Memory B cell (primary cell): ENCODE results near the gene CRTC3.
"Not testable (repeated sequence)": the region's sequence is repeated elsewhere in the genome, so short reads cannot be mapped to it uniquely, and the experiment has no call there.

Source experiments
- ATAC-seq: fragments of 150-1000 bp; cut with Tn5 transposase; 2 replicates; pipeline ENCODE4 v1.10.0; 2021; ENCODE audit warnings: low read depth, mild to moderate bottlenecking, moderate library complexity
- DNase-seq, 2 donors: peaks; one replicate each; pipeline ENCODE4 v3.0.0; 2022; ENCODE audit warnings: low spot score in 2 of 2
- H3K27ac Mint-ChIP-seq: one replicate; pipeline ENCODE4 v1.8.0; 2022; ENCODE audit warnings: mild to moderate bottlenecking, moderate library complexity, mixed read lengths
- H3K27me3 Mint-ChIP-seq: one replicate; pipeline ENCODE4 v1.8.0; 2022; ENCODE audit warnings: mixed read lengths
- H3K36me3 Mint-ChIP-seq: one replicate; pipeline ENCODE4 v1.8.0; 2022; ENCODE audit warnings: mild to moderate bottlenecking, mixed read lengths
- H3K4me1 Mint-ChIP-seq: one replicate; pipeline ENCODE4 v1.8.0; 2022; ENCODE audit warnings: mixed read lengths
- H3K4me3 Mint-ChIP-seq: one replicate; pipeline ENCODE4 v1.8.0; 2022; ENCODE audit warnings: mild to moderate bottlenecking, moderate library complexity, mixed read lengths
- H3K9me3 Mint-ChIP-seq: one replicate; pipeline ENCODE4 v1.8.0; 2022; ENCODE audit warnings: mixed read lengths

CRTC3 gene

GRCh38 chr15:90673357-90673756, 143.6 kb downstream of the CRTC3 start:
- not testable (repeated sequence) for H3K4me3 Mint-ChIP-seq, ATAC-seq, H3K4me1 Mint-ChIP-seq, DNase-seq, H3K27me3 Mint-ChIP-seq, H3K9me3 Mint-ChIP-seq, H3K27ac Mint-ChIP-seq, H3K36me3 Mint-ChIP-seq

GRCh38 chr15:90674476-90674875, 144.8 kb downstream of the CRTC3 start:
- Mint-ChIP-seq H3K4me1 (peaks cover 3% of the 10 kb centered on the region), H3K27me3 (peaks cover 6% of the 10 kb centered on the region), H3K27ac (no peak overlapping the region), H3K9me3 (peaks cover 2% of the 10 kb centered on the region), H3K4me3 (no peak overlapping the region), H3K36me3 (no peaks in the 10 kb centered on the region)
- ATAC-seq (no peak), DNase-seq (no peak)

GRCh38 chr15:90675464-90675863, 145.7 kb downstream of the CRTC3 start:
- H3K36me3 Mint-ChIP-seq: no peaks in the 10 kb centered on the region
- ATAC-seq (no peak), DNase-seq (no peak)
- peaks cover 3% of the 10 kb centered on the region for H3K4me1 Mint-ChIP-seq
- H3K9me3 Mint-ChIP-seq: peaks cover 2% of the 10 kb centered on the region
- H3K27ac Mint-ChIP-seq: no peak overlapping the region
- H3K27me3 Mint-ChIP-seq: peaks cover 2% of the 10 kb centered on the region
- no peak overlapping the region for H3K4me3 Mint-ChIP-seq

GRCh38 chr15:90677807-90678790, 148.4 kb downstream of the CRTC3 start:
- no peak overlapping the region for H3K27ac Mint-ChIP-seq
- H3K27me3 Mint-ChIP-seq: peaks cover 3% of the 10 kb centered on the region
- H3K4me3 Mint-ChIP-seq: no peak overlapping the region
- no peaks in the 10 kb centered on the region for H3K36me3 Mint-ChIP-seq
- ATAC-seq (peak; percentile 27), DNase-seq (no peak)
- H3K9me3 Mint-ChIP-seq: peaks cover 2% of the 10 kb centered on the region
- H3K4me1 Mint-ChIP-seq: peaks cover 3% of the 10 kb centered on the region

- H3K4me1 Mint-ChIP-seq: peaks cover 3% of the 10 kb centered on the region
- ATAC-seq (no peak), DNase-seq (no peak)
- H3K27me3 Mint-ChIP-seq: peaks cover 8% of the 10 kb centered on the region
- H3K9me3 Mint-ChIP-seq: peaks cover 2% of the 10 kb centered on the region
- H3K36me3 Mint-ChIP-seq: no peaks in the 10 kb centered on the region
- no peak overlapping the region for H3K4me3 Mint-ChIP-seq
- H3K27ac Mint-ChIP-seq: no peak overlapping the region
Observed at GRCh38 chr15:90679959-90680358, 150.2 kb downstream of the CRTC3 start.

GRCh38 chr15:90680371-90680935, 150.7 kb downstream of the CRTC3 start:
- Mint-ChIP-seq H3K9me3 (peaks cover 2% of the 10 kb centered on the region), H3K4me1 (peaks cover 5% of the 10 kb centered on the region), H3K36me3 (no peaks in the 10 kb centered on the region), H3K4me3 (no peak overlapping the region), H3K27me3 (peaks cover 8% of the 10 kb centered on the region), H3K27ac (no peak overlapping the region)
- ATAC-seq (no peak), DNase-seq (no peak)

- Mint-ChIP-seq H3K36me3 (no peaks in the 10 kb centered on the region), H3K27me3 (peaks cover 8% of the 10 kb centered on the region), H3K9me3 (peaks cover 2% of the 10 kb centered on the region), H3K4me1 (peaks cover 6% of the 10 kb centered on the region), H3K4me3 (no peak overlapping the region), H3K27ac (no peak overlapping the region)
- DNase-seq (no peak), ATAC-seq (no peak)
Observed at GRCh38 chr15:90681056-90681455, 151.3 kb downstream of the CRTC3 start.

GRCh38 chr15:90681480-90681879, 151.8 kb downstream of the CRTC3 start:
- Mint-ChIP-seq H3K27ac (no peak overlapping the region), H3K4me1 (peaks cover 9% of the 10 kb centered on the region)
- DNase-seq: no peak

GRCh38 chr15:90683371-90683770, 153.6 kb downstream of the CRTC3 start:
- peaks cover 8% of the 10 kb centered on the region for H3K27me3 Mint-ChIP-seq

More at GRCh38 chr15:90681480-90681879, 151.8 kb downstream of the CRTC3 start:
- H3K27me3 Mint-ChIP-seq: peaks cover 8% of the 10 kb centered on the region
- no peak for ATAC-seq
- H3K9me3 Mint-ChIP-seq: peaks cover 2% of the 10 kb centered on the region
- no peaks in the 10 kb centered on the region for H3K36me3 Mint-ChIP-seq
- H3K4me3 Mint-ChIP-seq: no peak overlapping the region

GRCh38 chr15:90683876-90684275, 154.2 kb downstream of the CRTC3 start:
- Mint-ChIP-seq H3K27ac (no peak overlapping the region), H3K4me3 (no peak overlapping the region), H3K9me3 (peaks cover under 1% of the 10 kb centered on the region), H3K36me3 (no peaks in the 10 kb centered on the region), H3K4me1 (peaks cover 9% of the 10 kb centered on the region), H3K27me3 (peaks cover 8% of the 10 kb centered on the region)
- ATAC-seq (no peak), DNase-seq (no peak)

More at GRCh38 chr15:90683371-90683770, 153.6 kb downstream of the CRTC3 start:
- H3K4me3 Mint-ChIP-seq: no peak overlapping the region
- H3K27ac Mint-ChIP-seq: no peak overlapping the region
- peaks cover 10% of the 10 kb centered on the region for H3K4me1 Mint-ChIP-seq
- H3K36me3 Mint-ChIP-seq: no peaks in the 10 kb centered on the region
- no peaks in the 10 kb centered on the region for H3K9me3 Mint-ChIP-seq
- ATAC-seq: no peak
- DNase-seq: no peak

GRCh38 chr15:90684281-90684680, 154.6 kb downstream of the CRTC3 start:
- Mint-ChIP-seq H3K36me3 (no peaks in the 10 kb centered on the region), H3K27ac (no peak overlapping the region), H3K27me3 (peaks cover 8% of the 10 kb centered on the region), H3K9me3 (peaks cover 2% of the 10 kb centered on the region), H3K4me3 (no peak overlapping the region), H3K4me1 (peaks cover 9% of the 10 kb centered on the region)
- DNase-seq (no peak), ATAC-seq (no peak)

- Mint-ChIP-seq H3K27me3 (peaks cover 8% of the 10 kb centered on the region), H3K27ac (no peak overlapping the region), H3K4me3 (no peak overlapping the region), H3K36me3 (no peaks in the 10 kb centered on the region), H3K9me3 (peaks cover 3% of the 10 kb centered on the region), H3K4me1 (peaks cover 9% of the 10 kb centered on the region)
- DNase-seq (no peak), ATAC-seq (peak; percentile 66)
Observed at GRCh38 chr15:90685591-90686434, 156.1 kb downstream of the CRTC3 start.

- ATAC-seq (peak; percentile 74), DNase-seq (no peak)
- Mint-ChIP-seq H3K27ac (no peak overlapping the region), H3K4me3 (no peak overlapping the region), H3K36me3 (no peaks in the 10 kb centered on the region), H3K9me3 (peaks cover 3% of the 10 kb centered on the region), H3K27me3 (peaks cover 5% of the 10 kb centered on the region), H3K4me1 (peaks cover 9% of the 10 kb centered on the region)
Observed at GRCh38 chr15:90686435-90687218, 156.9 kb downstream of the CRTC3 start.
